OCI-LY1 (cell line): ENCODE data around the gene CSMD2.

Source experiments
- H2AFZ ChIP-seq: fragments of 200-600 bp; sonication (generic), shearing (Covaris generic); 2 replicates; pipeline ENCODE4 v1.6.0; 2014; ENCODE audit warnings: antibody characterized with exemption, mild to moderate bottlenecking, low read length
- H3F3A ChIP-seq: fragments of 200-600 bp; sonication (generic), shearing (Covaris generic); 2 replicates; pipeline ENCODE4 v1.6.0; 2014; ENCODE audit warnings: mild to moderate bottlenecking, antibody characterized with exemption, low read length, moderate library complexity; ENCODE audit not compliant: insufficient read depth
- H3K27ac ChIP-seq: fragments of 200-600 bp; sonication (generic); 2 replicates; pipeline ENCODE4 v1.5.1; 2014; ENCODE audit warnings: low read length, mixed run types, mild to moderate bottlenecking, low read depth; ENCODE audit not compliant: poor library complexity, severe bottlenecking
- H3K27me3 ChIP-seq: fragments of 200-600 bp; sonication (generic); 2 replicates; pipeline ENCODE4 v1.6.0; 2014; ENCODE audit warnings: antibody characterized with exemption, mild to moderate bottlenecking, low read length, moderate library complexity; ENCODE audit not compliant: insufficient read depth
- H3K36me3 ChIP-seq: fragments of 200-600 bp; sonication (generic); 2 replicates; pipeline ENCODE4 v1.6.1; 2014; ENCODE audit warnings: mild to moderate bottlenecking, antibody characterized with exemption, low read length, moderate library complexity, mixed read lengths; ENCODE audit not compliant: insufficient read depth
- H3K4me1 ChIP-seq: fragments of 200-600 bp; sonication (generic); 2 replicates; pipeline ENCODE4 v1.5.1; 2014; ENCODE audit warnings: mild to moderate bottlenecking, low read length, moderate library complexity; ENCODE audit not compliant: insufficient read depth, severe bottlenecking
- H3K4me2 ChIP-seq: fragments of 200-600 bp; sonication (generic), shearing (Covaris generic); 2 replicates; pipeline ENCODE4 v1.6.1; 2014; ENCODE audit warnings: low read length
- H3K4me3 ChIP-seq: fragments of 200-600 bp; sonication (generic); 2 replicates; pipeline ENCODE4 v1.5.1; 2014; ENCODE audit warnings: low read length, low read depth, mild to moderate bottlenecking, mixed read lengths; ENCODE audit not compliant: poor library complexity, severe bottlenecking
- H3K79me2 ChIP-seq: fragments of 200-600 bp; shearing (Covaris generic); 2 replicates; pipeline ENCODE4 v1.6.1; 2016; ENCODE audit warnings: mixed run types, low read length, mixed read lengths; ENCODE audit not compliant: insufficient read depth
- H3K9ac ChIP-seq: fragments of 200-600 bp; sonication (generic), shearing (Covaris generic); 2 replicates; pipeline ENCODE4 v1.6.1; 2014; ENCODE audit warnings: mild to moderate bottlenecking, low read length, mixed read lengths
- H3K9me2 ChIP-seq: fragments of 200-600 bp; sonication (generic), shearing (Covaris generic); 2 replicates; pipeline ENCODE4 v1.6.1; 2014; ENCODE audit warnings: low read depth, mild to moderate bottlenecking, low read length, mixed read lengths
- H3K9me3 ChIP-seq: fragments of 200-600 bp; shearing (Covaris generic); 2 replicates; pipeline ENCODE4 v1.6.1; 2014; ENCODE audit warnings: low read length, mixed read lengths
- H4K20me1 ChIP-seq: fragments of 200-600 bp; sonication (generic), shearing (Covaris generic); 2 replicates; pipeline ENCODE4 v1.6.0; 2016; ENCODE audit warnings: mild to moderate bottlenecking, low read length; ENCODE audit not compliant: insufficient read depth
- EZH2 ChIP-seq: fragments of 200-600 bp; sonication (generic), shearing (Covaris generic); IDR thresholded peaks from 2 replicates; pipeline ENCODE4 v1.8.0; 2017; ENCODE audit warnings: borderline replicate concordance, mixed run types, mild to moderate bottlenecking, antibody characterized with exemption, low read length, moderate library complexity, mixed read lengths
- TF ChIP-seq, protein P1 (sequence below): fragments of 200-600 bp; sonication (generic), shearing (Covaris generic); IDR thresholded peaks from 2 replicates; pipeline ENCODE4 v1.5.1; 2017; ENCODE audit warnings: mild to moderate bottlenecking, antibody characterized with exemption, low read length, moderate library complexity, mixed read lengths

CSMD2 gene

DNA sequence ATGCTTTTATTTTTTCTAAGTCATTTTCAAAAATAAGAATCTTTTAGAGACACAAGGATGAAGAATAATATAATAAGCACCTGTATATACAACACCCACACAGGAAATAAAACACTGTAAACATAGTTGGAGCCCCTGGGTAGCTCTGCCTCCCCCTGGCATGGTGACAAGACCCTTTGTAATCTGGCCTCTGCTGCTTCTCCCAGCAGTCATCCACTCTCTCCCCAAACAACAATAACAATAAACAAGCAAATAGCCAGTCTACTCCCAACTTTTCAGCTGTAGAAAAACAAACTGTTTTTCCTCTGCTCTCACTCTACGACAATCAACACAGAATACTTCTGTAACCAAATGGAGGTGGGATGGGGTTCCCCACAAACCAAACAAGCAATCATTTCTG is 110.1 kb downstream of the CSMD2 start:
- H3K9me2 ChIP-seq: no peaks in the 10 kb centered on the region
- no peak overlapping the region for H3K4me2 ChIP-seq
- no peaks in the 10 kb centered on the region for H3K9me3 ChIP-seq
- no peak overlapping the region for H3K27ac ChIP-seq
- H3K4me1 ChIP-seq: no peaks in the 10 kb centered on the region
- no peaks in the 10 kb centered on the region for H4K20me1 ChIP-seq
- TF ChIP-seq, protein P1, sequence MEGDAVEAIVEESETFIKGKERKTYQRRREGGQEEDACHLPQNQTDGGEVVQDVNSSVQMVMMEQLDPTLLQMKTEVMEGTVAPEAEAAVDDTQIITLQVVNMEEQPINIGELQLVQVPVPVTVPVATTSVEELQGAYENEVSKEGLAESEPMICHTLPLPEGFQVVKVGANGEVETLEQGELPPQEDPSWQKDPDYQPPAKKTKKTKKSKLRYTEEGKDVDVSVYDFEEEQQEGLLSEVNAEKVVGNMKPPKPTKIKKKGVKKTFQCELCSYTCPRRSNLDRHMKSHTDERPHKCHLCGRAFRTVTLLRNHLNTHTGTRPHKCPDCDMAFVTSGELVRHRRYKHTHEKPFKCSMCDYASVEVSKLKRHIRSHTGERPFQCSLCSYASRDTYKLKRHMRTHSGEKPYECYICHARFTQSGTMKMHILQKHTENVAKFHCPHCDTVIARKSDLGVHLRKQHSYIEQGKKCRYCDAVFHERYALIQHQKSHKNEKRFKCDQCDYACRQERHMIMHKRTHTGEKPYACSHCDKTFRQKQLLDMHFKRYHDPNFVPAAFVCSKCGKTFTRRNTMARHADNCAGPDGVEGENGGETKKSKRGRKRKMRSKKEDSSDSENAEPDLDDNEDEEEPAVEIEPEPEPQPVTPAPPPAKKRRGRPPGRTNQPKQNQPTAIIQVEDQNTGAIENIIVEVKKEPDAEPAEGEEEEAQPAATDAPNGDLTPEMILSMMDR: no peak
- no peak for TF ChIP-seq EZH2
- H3K79me2 ChIP-seq: no peaks in the 10 kb centered on the region
- H3K9ac ChIP-seq: no peak overlapping the region
- H3K27me3 ChIP-seq: no peaks in the 10 kb centered on the region
- no peaks in the 10 kb centered on the region for H3K36me3 ChIP-seq
- H3F3A ChIP-seq: no peaks in the 10 kb centered on the region
- no peak overlapping the region for H3K4me3 ChIP-seq
- H2AFZ ChIP-seq: no peak overlapping the region

DNA sequence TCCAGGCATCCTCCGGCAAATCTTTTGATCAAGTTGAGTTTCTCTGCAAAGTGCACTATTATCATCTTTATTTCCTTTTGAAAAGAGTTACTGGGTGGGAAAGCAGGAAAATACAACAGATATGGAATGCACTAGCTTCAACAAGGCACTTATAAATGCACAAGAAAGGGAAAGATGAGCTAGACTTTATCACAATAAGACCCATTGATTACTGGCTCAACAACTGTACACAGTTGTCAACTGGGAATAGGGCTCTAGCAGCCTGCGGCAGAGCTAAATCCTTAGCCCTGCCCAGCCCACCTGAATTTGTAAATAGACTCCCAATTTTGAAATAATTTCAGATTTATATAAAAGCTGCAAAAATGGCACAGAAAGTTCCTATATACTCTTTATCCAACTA is 111.4 kb downstream of the CSMD2 start:
- Histone ChIP-seq H3K27ac (no peak overlapping the region), H3K4me2 (no peak overlapping the region), H3K9me3 (no peaks in the 10 kb centered on the region), H2AFZ (no peak overlapping the region), H3K27me3 (no peaks in the 10 kb centered on the region), H3K4me1 (no peaks in the 10 kb centered on the region), H4K20me1 (no peaks in the 10 kb centered on the region), H3K9ac (no peak overlapping the region), H3K9me2 (no peaks in the 10 kb centered on the region), H3K36me3 (no peaks in the 10 kb centered on the region), H3K79me2 (no peaks in the 10 kb centered on the region), H3K4me3 (no peak overlapping the region), H3F3A (no peaks in the 10 kb centered on the region)
- TF ChIP-seq, protein P1: no peak
- TF ChIP-seq EZH2: no peak

DNA sequence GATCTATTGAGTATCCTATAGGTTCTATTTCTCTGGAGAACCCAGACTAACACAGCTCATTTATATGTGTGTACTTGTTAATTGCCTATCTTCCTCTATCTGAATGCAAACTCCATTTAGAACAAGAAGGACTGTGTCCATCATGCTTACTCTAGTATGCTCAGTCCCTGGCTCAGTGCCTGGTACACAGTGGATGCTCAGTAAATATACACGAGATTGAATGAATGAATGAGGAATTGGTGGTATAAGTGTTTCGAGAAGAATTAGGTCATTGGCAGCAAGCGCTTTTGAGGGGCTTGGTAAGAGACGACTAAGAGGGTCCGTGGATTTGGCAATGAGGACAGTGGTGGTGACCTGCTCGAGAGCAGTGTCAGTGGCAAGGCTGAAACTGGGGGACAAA is 112.5 kb downstream of the CSMD2 start:
- Histone ChIP-seq H3K4me3 (no peak overlapping the region), H3K27ac (no peak overlapping the region), H3K79me2 (no peaks in the 10 kb centered on the region), H3K27me3 (no peaks in the 10 kb centered on the region), H3K36me3 (no peaks in the 10 kb centered on the region), H3K9ac (no peak overlapping the region), H3K9me2 (no peaks in the 10 kb centered on the region), H4K20me1 (no peaks in the 10 kb centered on the region), H3K4me2 (no peak overlapping the region), H3F3A (no peaks in the 10 kb centered on the region), H3K9me3 (no peaks in the 10 kb centered on the region), H3K4me1 (no peaks in the 10 kb centered on the region), H2AFZ (no peak overlapping the region)
- TF ChIP-seq EZH2: no peak

DNA sequence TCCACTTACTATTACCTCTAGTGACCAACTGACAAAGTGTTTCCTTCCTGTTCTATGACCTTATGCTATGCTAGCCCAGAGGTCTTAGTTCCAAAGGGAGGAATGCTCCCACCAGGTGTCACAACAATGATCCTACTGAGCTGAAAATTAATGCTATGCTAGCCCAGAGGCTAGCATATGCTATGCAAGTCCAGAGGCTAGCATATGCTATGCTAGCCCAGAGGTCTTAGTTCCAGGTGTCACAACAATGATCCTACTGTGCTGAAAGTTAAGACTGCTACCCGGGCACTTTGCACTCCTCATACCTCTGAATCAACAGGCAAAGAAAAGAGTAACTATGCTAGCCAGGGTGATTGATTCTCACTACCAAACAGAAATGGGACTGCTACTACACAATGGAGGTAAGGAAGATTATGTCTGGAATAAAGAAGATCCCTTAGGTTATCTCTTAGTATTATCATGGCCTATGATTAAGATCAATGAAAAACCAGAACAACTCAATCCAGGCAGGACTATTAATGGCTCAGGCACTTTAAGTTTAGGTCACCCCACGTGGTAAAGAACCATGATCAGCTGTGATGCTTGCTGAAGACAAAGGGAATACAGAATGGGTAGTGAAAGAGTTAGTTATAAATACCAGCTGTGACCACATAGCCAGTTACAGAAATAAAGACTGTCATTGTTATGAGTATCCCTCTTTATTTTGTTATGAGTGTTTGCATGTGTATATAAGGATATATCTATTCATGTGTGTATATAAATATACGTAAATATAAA is 114.1 kb downstream of the CSMD2 start:
- Histone ChIP-seq H3K27ac (no peak overlapping the region), H3K4me1 (no peaks in the 10 kb centered on the region), H3K9me2 (no peaks in the 10 kb centered on the region), H3K9me3 (no peaks in the 10 kb centered on the region), H3K36me3 (no peaks in the 10 kb centered on the region), H3K4me2 (no peak overlapping the region), H3K9ac (no peak overlapping the region), H4K20me1 (no peaks in the 10 kb centered on the region), H2AFZ (no peak overlapping the region), H3K79me2 (no peaks in the 10 kb centered on the region), H3K27me3 (no peaks in the 10 kb centered on the region), H3F3A (no peaks in the 10 kb centered on the region), H3K4me3 (no peak overlapping the region)
- TF ChIP-seq EZH2: no peak
- TF ChIP-seq, protein P1: no peak
